Keratinocyte (primary cell): ENCODE results near the gene SURF2. TPM values are rescaled to one million over a fixed set of nuclear protein-coding genes. Genes with fewer than 3 reads are reported as not detected.

Source experiments
- DNase-seq: peaks from one replicate; pipeline ENCODE4 v3.0.0-alpha.2; 2011; ENCODE audit warnings: low read depth, missing footprints, low spot score
- FAIRE-seq: peaks from 2 replicates; lab custom pipeline; 2011; peaks lifted over from hg19 to GRCh38; lab: Jason Lieb, UNC
- H2AFZ ChIP-seq: 2 replicates; pipeline ENCODE4 v1.6.0; 2012; ENCODE audit warnings: low read length, control low read depth, inconsistent platforms; ENCODE audit not compliant: control insufficient read depth
- H3K27ac ChIP-seq: 2 replicates; pipeline ENCODE4 v1.5.1; 2011; ENCODE audit warnings: low read length; ENCODE audit not compliant: control insufficient read depth, insufficient read depth
- H3K27me3 ChIP-seq: 3 replicates; pipeline ENCODE4 v1.6.0; 2011; ENCODE audit warnings: low read length; ENCODE audit not compliant: control insufficient read depth, insufficient read depth; ENCODE audit errors: extremely low read depth
- H3K36me3 ChIP-seq, 2 experiments: 2 replicates in 1 of 2; 3 replicates in 1 of 2; pipeline ENCODE4 v1.5.1; 2011; ENCODE audit warnings: low read length in 2 of 2, mild to moderate bottlenecking in 1 of 2; ENCODE audit not compliant: control insufficient read depth in 2 of 2, insufficient read depth in 2 of 2; ENCODE audit errors: extremely low read depth in 1 of 2
- H3K4me1 ChIP-seq: 3 replicates; pipeline ENCODE4 v1.5.1; 2011; ENCODE audit warnings: low read length; ENCODE audit not compliant: control insufficient read depth, insufficient read depth; ENCODE audit errors: extremely low read depth
- H3K4me2 ChIP-seq: 3 replicates; pipeline ENCODE4 v1.6.0; 2011; ENCODE audit warnings: low read depth, low read length; ENCODE audit not compliant: control insufficient read depth, insufficient read depth; ENCODE audit errors: extremely low read depth
- H3K4me3 ChIP-seq, 3 experiments: fragments of 200-600 bp in 1 of 3; sonication (generic) in 1 of 3; 2 replicates in 2 of 3; 3 replicates in 1 of 3; pipeline ENCODE4 v1.5.1; 2011 to 2016; ENCODE audit warnings: low read length in 3 of 3, mild to moderate bottlenecking in 3 of 3, control low read depth in 2 of 3, inconsistent platforms in 1 of 3, low read depth in 1 of 3, mixed read lengths in 1 of 3, mixed run types in 1 of 3, moderate library complexity in 1 of 3; ENCODE audit not compliant: control insufficient read depth in 2 of 3, insufficient read depth in 2 of 3; ENCODE audit errors: extremely low read depth in 1 of 3
- H3K79me2 ChIP-seq: 2 replicates; pipeline ENCODE4 v1.6.0; 2012; ENCODE audit warnings: low read length; ENCODE audit not compliant: control insufficient read depth, insufficient read depth
- H3K9ac ChIP-seq: 3 replicates; pipeline ENCODE4 v1.6.0; 2011; ENCODE audit warnings: low read length; ENCODE audit not compliant: control insufficient read depth, insufficient read depth; ENCODE audit errors: extremely low read depth
- H3K9me1 ChIP-seq: 3 replicates; pipeline ENCODE4 v1.6.0; 2011; ENCODE audit warnings: low read length; ENCODE audit not compliant: control insufficient read depth, insufficient read depth; ENCODE audit errors: extremely low read depth
- H3K9me3 ChIP-seq: 2 replicates; pipeline ENCODE4 v1.5.1; 2012; ENCODE audit warnings: low read depth, low read length; ENCODE audit not compliant: control insufficient read depth
- H4K20me1 ChIP-seq: 3 replicates; pipeline ENCODE4 v1.6.0; 2011; ENCODE audit warnings: low read length; ENCODE audit not compliant: control insufficient read depth, insufficient read depth; ENCODE audit errors: extremely low read depth
- EZH2 ChIP-seq: IDR thresholded peaks from one replicate; pipeline ENCODE4 v1.6.1; 2012; ENCODE audit warnings: inconsistent platforms, mild to moderate bottlenecking, low read length, moderate library complexity
- dilution Hi-C: fragments of 300-500 bp; cut with MboI; formaldehyde crosslinking; loops from one replicate; pipeline ENCODE4 v1.7.0; 2020; ENCODE audit warnings: low sequenced_read_pairs; ENCODE audit not compliant: extremely low pct_ligation_motif_present
- polyA plus RNA-seq, 5 experiments: library from polyadenylated mRNA; depleted of rRNA in 3 of 5; stranded (reverse) in 3 of 5; stranded (forward) in 1 of 5; unstranded in 1 of 5; fragments of >200 nt; gene quantifications; 1 replicate in 1 of 5; 2 replicates in 3 of 5; 3 replicates in 1 of 5; pipeline versions ENCODE4 v1.2.1 to v1.2.3, GENCODE V29; 2011 to 2012; ENCODE audit warnings: missing spikeins in 2 of 5, low read depth in 1 of 5, low replicate concordance in 1 of 5
- TF ChIP-seq, protein P1 (sequence below), 3 experiments: IDR thresholded peaks in 1 of 3; conservative IDR thresholded peaks in 1 of 3; optimal IDR thresholded peaks in 1 of 3; 2 replicates in 2 of 3; 3 replicates in 1 of 3; pipeline versions ENCODE3 to v1.5.1; 2011; ENCODE audit warnings: low read length in 3 of 3, mild to moderate bottlenecking in 3 of 3, moderate library complexity in 2 of 3, control low read depth in 1 of 3, inconsistent platforms in 1 of 3; ENCODE audit not compliant: insufficient read depth in 2 of 3; ENCODE audit errors: extremely low read depth in 1 of 3

SURF2 gene
- polyA plus RNA-seq, 1 donor (not counting 4 experiments of a cell fraction or from before 2014, with no cell fraction given), result 28.2 TPM

- Histone ChIP-seq H3K36me3 (no peaks in the 10 kb centered on the region), H3K4me3 (no peak overlapping the region), H3K27ac (no peak overlapping the region), H2AFZ (no peak overlapping the region), H3K4me1 (no peaks in the 10 kb centered on the region), H3K9ac (no peak overlapping the region), H4K20me1 (no peaks in the 10 kb centered on the region), H3K9me3 (no peaks in the 10 kb centered on the region), H3K9me1 (no peaks in the 10 kb centered on the region), H3K27me3 (peaks cover 15% of the 10 kb centered on the region), H3K4me2 (no peak overlapping the region), H3K79me2 (no peaks in the 10 kb centered on the region)
- dilution Hi-C loops, result no loop called here
- TF ChIP-seq EZH2, result no peak
- TF ChIP-seq, protein P1, sequence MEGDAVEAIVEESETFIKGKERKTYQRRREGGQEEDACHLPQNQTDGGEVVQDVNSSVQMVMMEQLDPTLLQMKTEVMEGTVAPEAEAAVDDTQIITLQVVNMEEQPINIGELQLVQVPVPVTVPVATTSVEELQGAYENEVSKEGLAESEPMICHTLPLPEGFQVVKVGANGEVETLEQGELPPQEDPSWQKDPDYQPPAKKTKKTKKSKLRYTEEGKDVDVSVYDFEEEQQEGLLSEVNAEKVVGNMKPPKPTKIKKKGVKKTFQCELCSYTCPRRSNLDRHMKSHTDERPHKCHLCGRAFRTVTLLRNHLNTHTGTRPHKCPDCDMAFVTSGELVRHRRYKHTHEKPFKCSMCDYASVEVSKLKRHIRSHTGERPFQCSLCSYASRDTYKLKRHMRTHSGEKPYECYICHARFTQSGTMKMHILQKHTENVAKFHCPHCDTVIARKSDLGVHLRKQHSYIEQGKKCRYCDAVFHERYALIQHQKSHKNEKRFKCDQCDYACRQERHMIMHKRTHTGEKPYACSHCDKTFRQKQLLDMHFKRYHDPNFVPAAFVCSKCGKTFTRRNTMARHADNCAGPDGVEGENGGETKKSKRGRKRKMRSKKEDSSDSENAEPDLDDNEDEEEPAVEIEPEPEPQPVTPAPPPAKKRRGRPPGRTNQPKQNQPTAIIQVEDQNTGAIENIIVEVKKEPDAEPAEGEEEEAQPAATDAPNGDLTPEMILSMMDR (optimal IDR thresholded peaks at IDR 0.05 in 1 of 3, IDR thresholded peaks at IDR 0.05 in 1 of 3, conservative IDR thresholded peaks at IDR 0.05 in 1 of 3; ENCODE audit: extremely low read depth in 1 of 3, insufficient read depth in 2 of 3, low read length in 3 of 3), result peak in 2 of 3 experiments; percentile 24 to 51
- no peak for DNase-seq
- no peak for FAIRE-seq
Measured at GRCh38 chr9:133396952-133397351, 40.6 kb downstream of the SURF2 start.

- FAIRE-seq, result no peak
- no peak for DNase-seq
- H3K27ac ChIP-seq, result no peak overlapping the region
- H3K36me3 ChIP-seq, result no peaks in the 10 kb centered on the region
- H3K4me3 ChIP-seq, result no peak overlapping the region
- H3K79me2 ChIP-seq, result no peaks in the 10 kb centered on the region
- no peaks in the 10 kb centered on the region for H3K9me1 ChIP-seq
- H3K27me3 ChIP-seq, result peaks cover 15% of the 10 kb centered on the region
- dilution Hi-C loops, result no loop called here
- TF ChIP-seq, protein P1 (optimal IDR thresholded peaks at IDR 0.05 in 1 of 3, IDR thresholded peaks at IDR 0.05 in 1 of 3, conservative IDR thresholded peaks at IDR 0.05 in 1 of 3; ENCODE audit: extremely low read depth in 1 of 3, insufficient read depth in 2 of 3, low read length in 3 of 3), result no peak
- no peaks in the 10 kb centered on the region for H3K4me1 ChIP-seq
- no peak overlapping the region for H2AFZ ChIP-seq
- no peaks in the 10 kb centered on the region for H4K20me1 ChIP-seq
- no peak overlapping the region for H3K4me2 ChIP-seq
- H3K9ac ChIP-seq, result no peak overlapping the region
- no peaks in the 10 kb centered on the region for H3K9me3 ChIP-seq
Measured at GRCh38 chr9:133397370-133397769, 41.0 kb downstream of the SURF2 start.
